Loucy (cell line): ENCODE results near the gene MRPL53.

Source experiments
- CTCF ChIP-seq: fragments of 200-600 bp; sonication (generic); conservative IDR thresholded peaks from 2 replicates; pipeline ENCODE4 v1.5.1; 2014; ENCODE audit warnings: mild to moderate bottlenecking, antibody characterized with exemption, low read length
- EZH2phosphoT487 ChIP-seq: fragments of 200-600 bp; IDR thresholded peaks from 2 replicates; pipeline ENCODE4 v1.6.1; 2018; ENCODE audit warnings: antibody characterized with exemption, mild to moderate bottlenecking, moderate library complexity, borderline replicate concordance

- no peak for TF ChIP-seq CTCF
- no peak for TF ChIP-seq EZH2phosphoT487
Observed at GRCh38 chr2:74450570-74451190, 21.8 kb downstream of the MRPL53 start.
